Mesenteric fat pad (tissue), 1 donor: ENCODE measurements around the gene ZNF419. TPM values are rescaled to one million over a fixed set of nuclear protein-coding genes. Genes with fewer than 3 reads are reported as not detected.
"Not testable (repeated sequence)": the region's sequence is repeated elsewhere in the genome, so short reads cannot be mapped to it uniquely, and the experiment has no call there.

Experiments
- DNase-seq: peaks from one replicate; pipeline ENCODE4 v3.0.0-alpha.2; 2020; ENCODE audit warnings: low spot score
- long read RNA-seq: library from polyadenylated mRNA; unstranded; transcript quantifications from one replicate; pipeline ENCODE4 v2.0.0, GENCODE V29; 2020
- total RNA-seq: library from RNA; stranded (reverse); fragmentation: NEBNext Ultra II Directional; extraction: Animal tissue kit (Norgen Biotek cat#: 25700); gene quantifications from one replicate; pipeline ENCODE4 v1.2.1, GENCODE V29; 2021
- donor health status: DM: yes; HTN: yes; CAD: no.

ZNF419 gene
- 7.8 TPM for total RNA-seq
- long read RNA-seq, transcript ZNF419-202 (4 exons, 3,654 nt) = major isoform, 5 of 23 reads
- long read RNA-seq, transcript ZNF419-201 (5 exons, 2,309 nt) = major isoform, 5 of 23 reads
- long read RNA-seq, partial matches to known transcripts = 2 of 23 reads
- long read RNA-seq, other reads (novel, unspliced or antisense) = 0 of 23 reads

DNA sequence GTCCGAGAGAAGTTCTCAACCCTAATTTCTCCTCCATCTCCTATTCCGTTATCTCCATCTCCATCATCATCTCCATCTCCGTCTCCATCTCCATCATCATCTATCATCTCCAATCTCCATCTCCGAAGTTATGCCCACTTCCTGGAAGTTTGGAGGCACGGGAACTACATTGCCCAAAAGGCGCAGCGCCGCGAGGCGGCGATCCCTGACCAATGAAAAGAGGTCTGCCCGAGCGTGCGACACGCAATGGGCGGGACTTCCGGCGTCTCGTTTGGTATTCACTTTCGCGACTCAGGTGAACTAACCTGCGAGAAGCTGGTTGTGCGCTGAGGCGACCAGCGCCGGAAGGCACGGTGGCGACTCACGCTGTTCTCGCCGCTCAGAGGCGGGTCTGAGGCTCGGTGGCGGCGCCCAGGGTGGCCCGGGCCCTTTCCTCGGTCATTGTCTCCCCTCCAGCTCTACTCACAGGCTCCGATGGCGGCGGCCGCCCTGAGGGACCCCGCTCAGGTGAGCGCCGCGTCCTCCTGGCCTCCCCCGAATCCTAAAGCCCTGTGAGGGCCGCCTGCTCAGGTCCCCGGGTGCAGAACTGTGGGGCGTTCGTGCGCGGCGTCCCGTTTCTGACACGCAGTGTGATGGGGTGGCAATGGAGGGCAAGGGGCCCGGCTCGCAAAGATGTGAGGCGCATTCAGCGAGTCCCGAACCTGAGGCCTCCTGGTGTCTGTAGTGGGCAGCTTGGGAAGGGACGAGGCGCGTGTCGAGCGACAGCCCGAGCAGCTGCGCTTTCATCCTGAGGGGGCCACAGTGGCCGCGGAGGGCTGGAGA, at the start of gene ZNF419:
ZNF419 (plus strand) TSS at position 274 of the 822 bp plus-strand sequence; CDS start at position 475, 201 bp downstream.
- peak; percentile 95 for DNase-seq

GRCh38 chr19:57437931-57438330, 49.6 kb upstream of the ZNF419 start:
- DNase-seq = no peak

DNA sequence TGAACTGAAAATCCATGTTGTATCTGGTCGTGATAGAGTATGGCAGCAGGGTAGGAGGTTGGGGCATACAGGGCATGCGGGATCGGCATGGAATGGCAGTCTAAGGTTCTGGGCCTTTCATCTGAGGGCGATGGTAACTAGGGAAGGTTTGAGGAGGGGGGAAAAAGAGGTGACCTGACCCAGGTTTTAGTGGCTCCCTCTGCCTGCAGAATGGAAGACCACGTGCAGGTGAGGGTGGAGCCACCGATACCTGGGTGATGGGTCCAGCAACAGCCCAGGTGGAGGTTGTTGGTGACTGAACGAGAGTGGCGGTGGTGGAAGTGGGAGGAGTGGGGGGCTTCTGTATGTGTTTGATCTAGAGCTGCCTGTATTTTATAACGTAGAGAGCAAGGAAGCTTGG, 48.6 kb upstream of the ZNF419 start:
- no peak for DNase-seq

GRCh38 chr19:57441979-57442752, 45.4 kb upstream of the ZNF419 start:
- DNase-seq = no peak

- no peak for DNase-seq
Observed at GRCh38 chr19:57443121-57443696, 44.3 kb upstream of the ZNF419 start.

DNA sequence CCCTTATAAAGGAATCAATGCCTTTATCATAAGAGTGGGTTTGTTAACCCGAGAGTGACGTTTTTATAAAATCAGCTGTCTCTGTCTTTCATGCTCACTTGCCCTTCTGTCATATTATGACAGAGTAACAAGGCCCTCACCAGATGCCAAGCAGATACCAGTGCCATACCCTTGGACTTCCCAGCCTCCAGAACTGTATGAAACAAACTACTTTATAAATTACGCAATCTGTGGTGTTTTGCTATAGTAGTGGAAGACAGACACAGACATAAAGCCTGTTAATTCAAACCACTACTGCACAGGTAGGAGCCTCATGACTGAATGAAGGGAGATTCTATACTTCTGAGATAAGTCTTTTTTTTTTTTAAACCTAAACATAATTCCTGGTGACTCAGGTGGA, 35.2 kb upstream of the ZNF419 start:
- DNase-seq = no peak

GRCh38 chr19:57465680-57466381, 21.7 kb upstream of the ZNF419 start:
- DNase-seq = no peak

DNA sequence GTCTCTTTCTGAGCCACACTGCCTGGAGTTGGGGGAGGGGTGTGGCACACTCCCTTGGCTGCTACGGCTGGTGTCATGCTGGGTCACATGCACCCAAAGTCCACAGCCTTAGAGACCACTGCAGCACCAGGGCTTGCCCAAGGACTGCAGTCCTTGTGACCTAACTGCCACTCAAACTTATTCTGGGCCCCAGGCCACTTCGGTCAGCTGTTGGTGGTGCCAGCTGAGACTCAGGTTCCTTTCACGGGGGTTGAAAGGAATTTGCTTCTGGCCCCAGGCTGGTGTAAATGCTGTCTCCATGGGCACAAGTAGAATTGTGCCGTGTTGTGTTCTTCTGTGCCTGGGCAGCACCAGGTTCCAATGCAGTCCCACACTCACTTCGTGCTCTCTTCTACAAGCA, 21.1 kb upstream of the ZNF419 start:
- DNase-seq = no peak

- DNase-seq = no peak
Observed at GRCh38 chr19:57473646-57474045, 13.9 kb upstream of the ZNF419 start.

GRCh38 chr19:57477191-57478008, 10.2 kb upstream of the ZNF419 start, which contains the start of gene ZNF772:
TSS of gene ZNF772 (minus strand) at chr19:57477566. CDS start at chr19:57477309, 257 bp downstream.
- peak; percentile 94 for DNase-seq

GRCh38 chr19:57488299-57488644, 722 bp downstream of the ZNF419 start:
- DNase-seq = not testable (repeated sequence)

DNA sequence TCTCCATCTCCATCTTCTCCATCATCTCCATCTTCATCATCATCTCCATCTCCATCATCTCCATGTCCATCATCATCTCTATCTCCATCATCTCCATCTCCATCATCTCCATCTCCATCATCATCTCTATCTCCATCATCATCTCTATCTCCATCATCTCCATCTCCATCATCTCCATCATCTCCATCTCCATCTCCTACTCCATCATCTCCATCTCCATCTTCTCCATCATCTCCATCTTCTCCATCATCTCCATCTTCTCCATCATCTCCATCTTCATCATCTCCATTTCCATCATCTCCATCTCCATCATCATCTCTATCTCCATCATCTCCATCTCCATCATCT, 11.8 kb downstream of the ZNF419 start:
- not testable (repeated sequence) for DNase-seq

DNA sequence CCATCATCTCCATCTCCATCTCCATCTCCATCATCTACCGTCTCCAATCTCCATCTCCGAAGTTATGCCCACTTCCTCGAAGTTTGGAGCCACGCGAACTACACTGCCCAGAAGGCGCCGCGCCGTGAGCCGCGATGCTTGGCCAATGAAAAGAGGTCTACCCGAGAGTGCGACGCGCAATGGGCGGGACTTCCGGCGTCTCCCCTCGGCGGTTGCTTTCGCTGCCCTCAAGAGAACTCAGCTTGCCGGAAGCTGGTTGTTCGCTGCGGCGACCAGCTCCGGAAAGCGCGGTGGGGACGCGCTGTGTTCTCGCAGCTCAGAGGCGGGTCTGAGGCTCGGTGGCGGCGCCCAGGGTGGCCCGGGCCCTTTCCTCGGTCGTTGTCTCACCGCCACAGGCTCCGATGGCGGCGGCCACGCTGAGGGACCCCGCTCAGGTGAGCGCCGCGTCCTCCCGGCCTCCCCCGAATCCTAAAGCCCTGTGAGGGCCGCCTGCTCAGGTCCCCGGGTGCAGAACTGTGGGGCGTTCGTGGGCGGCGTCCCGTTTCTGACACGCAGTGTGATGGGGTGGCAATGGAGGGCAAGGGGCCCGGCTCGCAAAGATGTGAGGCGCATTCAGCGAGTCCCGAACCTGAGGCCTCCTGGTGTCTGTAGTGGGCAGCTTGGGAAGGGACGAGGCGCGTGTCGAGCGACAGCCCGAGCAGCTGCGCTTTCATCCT, 12.3 kb downstream of the ZNF419 start, which contains the start of gene ZNF773:
ZNF773 (plus strand) TSS at position 259 of the 716 bp plus-strand sequence; CDS start at position 402, 143 bp downstream.
- DNase-seq = peak; percentile 98

GRCh38 chr19:57500400-57500799, 12.8 kb downstream of the ZNF419 start:
- DNase-seq = not testable (repeated sequence)

DNA sequence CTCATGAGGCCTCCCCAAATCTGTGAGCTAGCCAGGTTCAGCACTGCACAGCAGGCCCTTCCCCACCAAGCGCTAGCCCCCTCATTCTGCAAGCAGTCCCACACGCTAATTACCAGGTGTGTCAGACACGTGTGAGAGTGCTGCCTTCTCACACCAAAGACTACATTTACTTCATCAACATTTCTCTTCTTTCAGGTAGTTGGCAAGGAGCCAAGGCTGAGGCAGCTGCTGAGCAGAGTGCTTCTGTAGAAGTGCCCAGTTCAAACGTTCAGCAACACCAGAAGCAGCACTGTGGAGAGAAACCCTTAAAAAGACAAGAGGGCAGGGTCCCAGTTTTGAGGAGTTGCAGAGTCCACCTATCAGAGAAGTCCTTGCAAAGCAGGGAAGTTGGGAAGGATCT, 18.6 kb downstream of the ZNF419 start:
- no peak for DNase-seq

- DNase-seq = no peak
Observed at GRCh38 chr19:57511484-57511883, 23.9 kb downstream of the ZNF419 start.

GRCh38 chr19:57512845-57513244, 25.3 kb downstream of the ZNF419 start:
- no peak for DNase-seq

GRCh38 chr19:57515255-57515654, 27.7 kb downstream of the ZNF419 start:
- DNase-seq = no peak

DNA sequence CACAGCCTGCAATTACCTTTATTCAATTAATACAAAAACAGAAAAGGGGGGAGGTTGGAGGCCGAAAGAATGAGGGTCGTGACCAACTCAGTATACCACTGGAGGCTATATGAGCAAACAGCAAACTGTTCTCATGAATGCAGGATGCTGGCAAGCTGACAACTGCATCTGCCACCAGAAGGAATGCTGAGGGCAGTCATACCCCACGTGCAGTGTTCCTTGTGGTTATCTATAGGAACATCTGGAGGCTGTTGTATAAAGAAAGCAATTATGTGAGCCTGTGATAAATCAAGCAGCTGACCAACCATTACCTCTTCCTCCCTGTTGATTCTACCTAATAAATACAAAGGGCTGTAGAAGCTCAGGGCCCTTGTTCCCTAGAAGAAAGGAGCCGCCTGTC, 30.5 kb downstream of the ZNF419 start:
- DNase-seq = not testable (repeated sequence)
